ENCODE results near the gene CYP27A1. TPM values are rescaled to one million over a fixed set of nuclear protein-coding genes. Genes with fewer than 3 reads are reported as not detected.

Gene CYP27A1
- total and polyA plus RNA-seq, 2 of the 8 experiments (the other 6 are each of a cell fraction or from before 2014, with no cell fraction given), result 5.4 to 14.7 TPM

GRCh38 chr2:218821605-218822211 lies 39.8 kb downstream of the CYP27A1 start:
- Histone ChIP-seq H3K36me3 (ENCODE audit: control insufficient read depth in 2 of 4, insufficient read depth in 4 of 4, low read length in 3 of 4) (no peaks in the 10 kb centered on the region), H3K23ac (ENCODE audit: insufficient read length) (no peak overlapping the region), H2AFZ (ENCODE audit: low read length) (no peak overlapping the region), H4K8ac (ENCODE audit: extremely low read depth, insufficient read depth, low read length) (no peak overlapping the region), H3K9ac (replicated peaks in 1 of 4; ENCODE audit: extremely low read depth in 1 of 4, low read depth in 3 of 4, low read length in 3 of 4) (no peak overlapping the region), H4K20me1 (replicated peaks in 1 of 2; ENCODE audit: control insufficient read depth in 1 of 2, insufficient read depth in 2 of 2, low read length in 2 of 2) (no peaks in the 10 kb centered on the region), H3K4ac (replicated peaks; ENCODE audit: insufficient read length, low read depth, low read length) (no peak overlapping the region), H3K9me3 (ENCODE audit: insufficient read depth in 2 of 2, low read depth in 1 of 2, low read length in 1 of 2) (no peaks in the 10 kb centered on the region), H3K23me2 (ENCODE audit: low read depth, low read length) (no peaks in the 10 kb centered on the region), H2BK120ac (replicated peaks; ENCODE audit: low read depth, low read length) (no peak overlapping the region), H3K27me3 (replicated peaks in 1 of 4; ENCODE audit: control insufficient read depth in 3 of 4, extremely low read depth in 1 of 4, insufficient read depth in 3 of 4, low read length in 3 of 4) (no peaks in the 10 kb centered on the region), H3K79me2 (ENCODE audit: control insufficient read depth in 1 of 2, insufficient read depth in 2 of 2, low read length in 2 of 2) (no peaks in the 10 kb centered on the region), H3K56ac (replicated peaks; ENCODE audit: insufficient read length, low read depth, low read length) (no peak overlapping the region), H3K27ac (ENCODE audit: low read depth, low read length) (no peak overlapping the region), H3K4me1 (replicated peaks in 1 of 4; ENCODE audit: control insufficient read depth in 3 of 4, insufficient read depth in 4 of 4, low read length in 3 of 4) (no peaks in the 10 kb centered on the region; a peak in 1 of 7 replicates), H3K79me1 (ENCODE audit: low read depth, low read length) (no peaks in the 10 kb centered on the region; the same call in 1 of the 2 replicates), H4K5ac (ENCODE audit: insufficient read length, low read depth, low read length) (no peak overlapping the region), H2AK5ac (ENCODE audit: low read depth, low read length) (no peak overlapping the region), H4K91ac (replicated peaks; ENCODE audit: insufficient read length, low read length) (no peak overlapping the region), H3K4me3 (ENCODE audit: extremely low read depth in 1 of 4, insufficient read depth in 2 of 4, low read depth in 3 of 4, low read length in 4 of 4) (no peak overlapping the region), H2BK5ac (ENCODE audit: low read depth, low read length) (no peak overlapping the region), H3K14ac (ENCODE audit: insufficient read length) (no peak overlapping the region), H2BK15ac (ENCODE audit: low read length) (no peak overlapping the region), H2BK20ac (ENCODE audit: low read length) (no peak overlapping the region), H3K4me2 (ENCODE audit: insufficient read depth in 1 of 2, low read depth in 2 of 2, low read length in 2 of 2) (no peak overlapping the region), H3K18ac (ENCODE audit: extremely low read depth, low read length) (no peak overlapping the region), H2BK12ac (ENCODE audit: low read depth, low read length) (no peak overlapping the region)
- DNase-seq (ENCODE audit: low read depth in 1 of 2, low spot score in 2 of 2) (no peak), FAIRE-seq (no peak)
- WGBS, 2 experiments (ENCODE audit: extremely low coverage in 1 of 2, insufficient coverage in 1 of 2, insufficient read length in 1 of 2, insufficient replicate concordance in 2 of 2, low coverage in 1 of 2, low lambda C conversion rate in 2 of 2, missing lambda C conversion rate in 1 of 2), result 88% methylated on average over 9 of the region's 9 CpGs; no CpG with 5 or more reads in 1 of the 2 experiments
- CTCF ChIA-PET (ENCODE audit: partially characterized antibody), result interaction anchor here (1.5 to 1.9 kb wide), 2 partner anchors 12 to 17 kb away, joined by 5 to 7 read pairs; no protein-coding TSS in a partner anchor
- POLR2A ChIA-PET (ENCODE audit: partially characterized antibody), result interaction anchor here (1.5 to 2.1 kb wide), 3 partner anchors 16 to 111 kb away, joined by 3 to 5 read pairs (median 5); partner anchors contain the start of genes CYP27A1 and TTLL4
- no peak for TF ChIP-seq ATF2 (IDR thresholded peaks at IDR 0.05; ENCODE audit: low read length)
- TF ChIP-seq CREB1 (IDR thresholded peaks at IDR 0.05), result no peak
- no peak for TF ChIP-seq SIX5 (IDR thresholded peaks at IDR 0.05; ENCODE audit: low read depth, low read length)
- no peak for TF ChIP-seq SP2 (IDR thresholded peaks at IDR 0.05; ENCODE audit: low read length)
- TF ChIP-seq BACH1 (IDR thresholded peaks at IDR 0.05; ENCODE audit: low read length), result no peak
- TF ChIP-seq CHD2 (IDR thresholded peaks at IDR 0.05; ENCODE audit: low read length), result no peak
- no peak for TF ChIP-seq TEAD4 (IDR thresholded peaks at IDR 0.05; ENCODE audit: low read depth, low read length)
- TF ChIP-seq CBX5 (IDR thresholded peaks at IDR 0.05; ENCODE audit: low read depth, low read length), result no peak
- no peak for TF ChIP-seq NRF1 (IDR thresholded peaks at IDR 0.05; ENCODE audit: low read depth, low read length)
- TF ChIP-seq KDM4A (IDR thresholded peaks at IDR 0.05; ENCODE audit: low read depth, low read length, severe bottlenecking), result no peak
- TF ChIP-seq CBX8 (IDR thresholded peaks at IDR 0.05; ENCODE audit: borderline replicate concordance, low read depth, low read length), result no peak
- TF ChIP-seq POU5F1 (IDR thresholded peaks at IDR 0.05; ENCODE audit: low read depth, low read length), result no peak
- no peak for TF ChIP-seq NANOG (IDR thresholded peaks at IDR 0.05; ENCODE audit: insufficient read depth, low read depth, low read length, poor library complexity, severe bottlenecking)
